Activated CD4-positive, alpha-beta T cell treated with anti-CD3 and anti-CD28 coated beads, Interleukin-2, Interleukin-6, amounts not matched to agents 100 ng/mL and 50 ng/mL, durations not matched to agents 16 hours and 8 hours (primary cell): ENCODE data around the gene ATCAY.

ENCODE experiments used
- DNase-seq: peaks from one replicate; pipeline ENCODE4 v3.0.0-alpha.2; 2020

Gene ATCAY

DNA sequence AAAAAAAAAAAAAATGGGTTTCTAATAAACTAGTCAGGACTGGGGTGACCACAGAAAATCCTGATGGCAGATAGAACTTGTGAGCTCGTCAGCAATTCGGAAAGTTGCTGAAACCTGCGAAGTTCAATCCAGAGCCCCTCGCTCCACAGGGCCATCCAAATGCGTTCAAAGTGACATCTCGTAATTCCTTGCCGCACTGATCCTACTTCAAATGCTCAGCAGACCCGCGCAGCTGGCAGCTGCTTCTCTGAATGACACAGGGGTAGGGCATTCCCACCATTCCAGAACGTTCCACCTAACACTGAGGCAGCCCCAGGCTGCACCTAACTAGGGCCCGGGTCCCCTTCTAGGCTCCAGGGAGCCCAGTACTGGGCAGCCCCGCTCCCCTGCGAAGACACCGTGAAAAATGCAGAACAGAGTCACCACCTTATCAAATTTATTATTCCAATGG is 95.2 kb downstream of the ATCAY start:
- DNase-seq, result no peak

DNA sequence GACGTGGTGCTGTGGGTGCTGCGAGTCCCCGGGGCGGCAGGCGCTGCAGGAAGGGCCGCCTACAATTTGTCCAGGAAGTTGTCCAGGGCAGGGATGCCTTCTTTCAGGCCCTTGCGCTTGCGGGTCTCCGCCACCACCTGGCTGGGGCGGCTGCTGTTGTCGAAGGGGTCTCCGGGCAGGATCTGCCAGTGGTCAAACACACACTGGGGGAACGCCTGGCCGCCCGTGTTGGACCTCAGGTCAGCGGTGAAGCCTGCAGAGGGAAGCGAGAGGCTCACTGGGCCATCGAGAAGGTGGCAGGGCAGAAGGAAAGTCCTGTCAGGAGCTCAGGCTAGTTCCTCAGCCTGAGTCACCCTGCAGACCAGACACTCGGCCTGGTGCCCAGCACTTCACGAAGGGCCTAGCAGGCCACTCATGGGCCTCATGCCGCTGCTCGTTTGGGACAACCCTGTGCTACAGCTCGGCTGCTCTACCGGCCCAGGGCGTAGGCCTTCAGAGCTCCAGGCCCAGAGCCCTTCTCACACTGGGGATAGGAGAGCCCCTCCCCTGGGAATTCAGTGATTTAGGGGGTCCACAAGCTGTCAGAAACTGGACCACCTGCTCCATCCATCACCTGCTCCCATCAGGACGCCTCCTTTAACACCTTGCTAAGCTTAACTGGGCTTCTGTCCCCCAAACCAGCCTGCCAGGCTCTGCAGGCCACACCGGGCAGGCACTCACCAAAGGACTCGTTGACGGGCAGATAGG is 96.2 kb downstream of the ATCAY start:
- no peak for DNase-seq
